IMR-90 (cell line): ENCODE measurements around the gene MUCL3. TPM values are rescaled to one million over a fixed set of nuclear protein-coding genes. Genes with fewer than 3 reads are reported as not detected.

Experiments used
- ATAC-seq: fragments of 200-7000 bp; cut with Tn5 transposase; 2 replicates; pipeline ENCODE4 v1.9.1; 2020; ENCODE audit warnings: low read depth, mild to moderate bottlenecking, moderate library complexity
- BruUV-seq: library from RNA; stranded (reverse); fragments of 400-500 nt; replicated peaks from 2 replicates; lab custom pipeline; 2021; lab: Mats Ljungman, UMichigan
- CTCF ChIA-PET: fragments of 300-600 bp; formaldehyde crosslinking; extraction: SDS; loops from one replicate; lab custom pipeline; 2021; ENCODE audit warnings: antibody characterized with exemption; lab: Yijun Ruan, JAX
- POLR2A ChIA-PET: fragments of 300-600 bp; sonication (Branson Sonifier 250); formaldehyde crosslinking; loops from one replicate; lab custom pipeline; 2022; ENCODE audit warnings: antibody characterized with exemption; ENCODE audit not compliant: unreplicated experiment; lab: Charles Lee
- DNase-seq: peaks from one replicate; pipeline ENCODE4 v3.0.0; 2013
- H2AFZ ChIP-seq: replicated peaks from 2 replicates; pipeline ENCODE3; 2013; ENCODE audit warnings: low read length, mild to moderate bottlenecking; ENCODE audit not compliant: poor library complexity
- H2AK5ac ChIP-seq: 2 replicates; pipeline ENCODE4 v1.6.1; 2013; ENCODE audit warnings: low read depth, low read length, inconsistent platforms
- H2AK9ac ChIP-seq: replicated peaks from 2 replicates; pipeline ENCODE3; 2013; ENCODE audit warnings: mild to moderate bottlenecking, low read depth, low read length, moderate library complexity; ENCODE audit not compliant: poor library complexity
- H2BK120ac ChIP-seq: 2 replicates; pipeline ENCODE4 v1.6.1; 2013; ENCODE audit warnings: low read depth, low read length, inconsistent platforms
- H2BK15ac ChIP-seq: 3 replicates; pipeline ENCODE4 v1.6.1; 2013; ENCODE audit warnings: low read depth, low read length, inconsistent platforms
- H2BK20ac ChIP-seq: 2 replicates; pipeline ENCODE4 v1.6.1; 2013; ENCODE audit warnings: low read depth, mild to moderate bottlenecking, inconsistent platforms, low read length, moderate library complexity
- H2BK5ac ChIP-seq: 2 replicates; pipeline ENCODE4 v1.6.1; 2013; ENCODE audit warnings: mild to moderate bottlenecking, low read depth, low read length, inconsistent platforms; ENCODE audit not compliant: poor library complexity, severe bottlenecking
- H3K14ac ChIP-seq: replicated peaks from 2 replicates; pipeline ENCODE4 v1.6.1; 2013; ENCODE audit warnings: low read depth, low read length, inconsistent platforms
- H3K18ac ChIP-seq: 2 replicates; pipeline ENCODE4 v1.6.1; 2013; ENCODE audit warnings: low read depth, low read length, control low read depth
- H3K23ac ChIP-seq: 2 replicates; pipeline ENCODE4 v1.6.1; 2013; ENCODE audit warnings: low read depth, low read length, inconsistent platforms
- H3K27ac ChIP-seq: 2 replicates; pipeline ENCODE4 v1.5.1; 2013; ENCODE audit warnings: mild to moderate bottlenecking, control low read depth, low read length; ENCODE audit not compliant: insufficient read depth
- H3K27me3 ChIP-seq: 2 replicates; pipeline ENCODE4 v1.6.1; 2013; ENCODE audit warnings: low read length; ENCODE audit not compliant: control insufficient read depth, insufficient read depth
- H3K36me3 ChIP-seq: 2 replicates; pipeline ENCODE4 v1.6.1; 2013; ENCODE audit warnings: low read length, mixed read lengths; ENCODE audit not compliant: control insufficient read depth, insufficient read depth
- H3K4ac ChIP-seq: 2 replicates; pipeline ENCODE4 v1.6.1; 2013; ENCODE audit warnings: low read depth, low read length, inconsistent platforms
- H3K4me1 ChIP-seq: 2 replicates; pipeline ENCODE4 v1.6.1; 2013; ENCODE audit warnings: low read length, mixed read lengths; ENCODE audit not compliant: control insufficient read depth, insufficient read depth
- H3K4me2 ChIP-seq: 2 replicates; pipeline ENCODE4 v1.6.1; 2013; ENCODE audit warnings: low read depth, mild to moderate bottlenecking, control low read depth, low read length, moderate library complexity
- H3K4me3 ChIP-seq: 2 replicates; pipeline ENCODE4 v1.5.1; 2013; ENCODE audit warnings: low read depth, mild to moderate bottlenecking, control low read depth, low read length, moderate library complexity; ENCODE audit not compliant: insufficient read depth
- H3K56ac ChIP-seq: 2 replicates; pipeline ENCODE4 v1.6.1; 2013; ENCODE audit warnings: low read length, inconsistent platforms; ENCODE audit not compliant: insufficient read depth; ENCODE audit errors: extremely low read depth
- H3K79me1 ChIP-seq, 2 experiments: 2 replicates each; pipeline ENCODE4 v1.6.1; 2013; ENCODE audit warnings: low read length in 2 of 2, inconsistent platforms in 1 of 2, low read depth in 1 of 2
- H3K9ac ChIP-seq: 2 replicates; pipeline ENCODE4 v1.6.1; 2013; ENCODE audit warnings: low read depth, low read length, control low read depth
- H3K9me1 ChIP-seq: 2 replicates; pipeline ENCODE4 v1.6.1; 2013; ENCODE audit warnings: low read length, inconsistent platforms; ENCODE audit not compliant: insufficient read depth
- H3K9me3 ChIP-seq: 2 replicates; pipeline ENCODE4 v1.6.1; 2013; ENCODE audit warnings: low read length; ENCODE audit not compliant: control insufficient read depth, insufficient read depth
- H4K20me1 ChIP-seq: 2 replicates; pipeline ENCODE4 v1.6.1; 2013; ENCODE audit warnings: low read length, inconsistent platforms; ENCODE audit not compliant: insufficient read depth
- H4K5ac ChIP-seq: 2 replicates; pipeline ENCODE4 v1.6.1; 2013; ENCODE audit warnings: mild to moderate bottlenecking, low read depth, low read length, control low read depth
- H4K8ac ChIP-seq, 2 experiments: 2 replicates each; pipeline ENCODE4 v1.6.1; 2013; ENCODE audit warnings: low read depth in 2 of 2, low read length in 2 of 2, control low read depth in 1 of 2, inconsistent platforms in 1 of 2
- H4K91ac ChIP-seq: 2 replicates; pipeline ENCODE4 v1.6.1; 2013; ENCODE audit warnings: low read depth, low read length, inconsistent platforms; ENCODE audit not compliant: insufficient read depth
- BHLHE40 ChIP-seq: fragments of 150-350 bp; IDR thresholded peaks from 2 replicates; pipeline ENCODE4 v1.6.1; 2016; ENCODE audit warnings: mild to moderate bottlenecking, low read depth, low read length
- CEBPB ChIP-seq: IDR thresholded peaks from 2 replicates; pipeline ENCODE4 v1.6.1; 2012; ENCODE audit warnings: low read depth, low read length, improper control_type of control experiment
- CHD1 ChIP-seq: IDR thresholded peaks from 2 replicates; pipeline ENCODE4 v1.6.1; 2012; ENCODE audit warnings: low read depth, low read length, improper control_type of control experiment
- FOS ChIP-seq: fragments of 150-350 bp; IDR thresholded peaks from 2 replicates; pipeline ENCODE4 v1.6.1; 2016; ENCODE audit warnings: low read depth, low read length
- MAFK ChIP-seq: IDR thresholded peaks from 2 replicates; pipeline ENCODE4 v1.6.1; 2012; ENCODE audit warnings: low read depth, low read length, improper control_type of control experiment
- MAZ ChIP-seq: IDR thresholded peaks from 2 replicates; pipeline ENCODE4 v1.6.1; 2012; ENCODE audit warnings: low read depth, mild to moderate bottlenecking, low read length, improper control_type of control experiment, moderate library complexity, borderline replicate concordance
- MXI1 ChIP-seq: IDR thresholded peaks from 2 replicates; pipeline ENCODE4 v1.6.1; 2012; ENCODE audit warnings: low read depth, mild to moderate bottlenecking, low read length, moderate library complexity, borderline replicate concordance
- NFE2L2 ChIP-seq: fragments of 150-350 bp; IDR thresholded peaks from 2 replicates; pipeline ENCODE4 v1.6.1; 2016; ENCODE audit warnings: low read depth, mild to moderate bottlenecking, low read length
- POLR2A ChIP-seq: IDR thresholded peaks from 2 replicates; pipeline ENCODE4 v1.6.1; 2012; ENCODE audit warnings: mild to moderate bottlenecking, low read depth, low read length
- RAD21 ChIP-seq: IDR thresholded peaks from 2 replicates; pipeline ENCODE4 v1.6.1; 2012; ENCODE audit warnings: low read length, improper control_type of control experiment
- RCOR1 ChIP-seq: IDR thresholded peaks from 2 replicates; pipeline ENCODE4 v1.6.1; 2012; ENCODE audit warnings: mild to moderate bottlenecking, low read length, improper control_type of control experiment; ENCODE audit not compliant: insufficient replicate concordance
- RFX5 ChIP-seq: IDR thresholded peaks from 2 replicates; pipeline ENCODE4 v1.8.0; 2012; ENCODE audit warnings: low read depth, mild to moderate bottlenecking, low read length, moderate library complexity
- WGBS, 2 experiments: methylation state at CpG; one replicate each; pipeline versions ENCODE4 v1.1.5 to v1.1.7; 2013; ENCODE audit warnings: missing lambda C conversion rate in 2 of 2; ENCODE audit not compliant: insufficient read length in 1 of 2; ENCODE audit errors: extremely low coverage in 2 of 2; 5-methylcytosine and 5-hydroxymethylcytosine counted together
- dilution Hi-C: fragments of 300-500 bp; cut with HindIII; formaldehyde crosslinking; loops from one replicate; pipeline ENCODE4 v1.14.3; 2018; ENCODE audit warnings: low sequenced_read_pairs; ENCODE audit not compliant: unreplicated experiment
- in situ Hi-C: fragments of 300-500 bp; cut with MboI; formaldehyde crosslinking; loops from 3 replicates; pipeline ENCODE4 v1.14.3; 2019; ENCODE audit warnings: low sequenced_read_pairs, inconsistent platforms, mixed read lengths
- intact Hi-C: fragments of 100-400 bp; cut with micrococcal nuclease; formaldehyde crosslinking; loops from 2 replicates; pipeline ENCODE4 v1.10.0; 2022
- polyA plus RNA-seq, 3 experiments: library from polyadenylated mRNA; depleted of rRNA; stranded (reverse); fragments of >200 nt; gene quantifications; 2 replicates each; pipeline ENCODE4 v1.2.3, GENCODE V29; 2012; ENCODE audit warnings: low replicate concordance in 1 of 3
- total RNA-seq: library from RNA; depleted of rRNA; stranded (reverse); fragments of >200 nt; gene quantifications from 2 replicates; pipeline ENCODE4 v1.2.3, GENCODE V29; 2012
- TF ChIP-seq, protein P1 (sequence below): fragments of 150-350 bp; IDR thresholded peaks from 2 replicates; pipeline ENCODE4 v1.6.1; 2017; ENCODE audit warnings: mild to moderate bottlenecking, antibody characterized with exemption, low read length, low read depth
- TF ChIP-seq, protein P2 (sequence below): fragments of 150-350 bp; IDR thresholded peaks from 2 replicates; pipeline ENCODE4 v1.6.1; 2016; ENCODE audit warnings: low read depth, mild to moderate bottlenecking, low read length, moderate library complexity, borderline replicate concordance
- TF ChIP-seq, protein P3 (sequence below): conservative IDR thresholded peaks from 2 replicates; pipeline ENCODE4 v1.5.1; 2012; ENCODE audit warnings: mild to moderate bottlenecking, low read depth, low read length, improper control_type of control experiment

The MUCL3 gene
- total and polyA plus RNA-seq, 2 of the 4 experiments (the other 2 are of a cell fraction) = not detected

DNA sequence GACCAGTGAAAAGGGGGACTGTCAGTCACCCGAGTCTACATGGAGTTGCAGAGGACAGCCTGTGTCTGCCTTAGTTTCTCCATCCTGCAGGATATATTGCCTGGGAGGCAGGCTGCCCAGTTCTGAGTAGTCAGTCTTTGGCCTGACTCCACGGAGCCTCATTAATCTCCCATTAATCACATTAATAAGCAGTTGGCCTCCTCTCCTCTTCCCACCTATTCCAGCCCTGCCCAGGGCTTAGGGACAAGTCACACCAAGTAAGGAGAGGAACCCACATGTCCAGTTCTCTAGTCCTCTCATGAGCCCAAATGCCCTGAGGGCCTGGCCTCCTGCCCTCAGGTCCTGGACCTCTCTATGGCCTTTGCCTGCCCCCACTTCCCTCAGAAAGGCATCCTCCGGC, 1.3 kb upstream of the MUCL3 start:
- H3K27me3 ChIP-seq = peaks cover 51% of the 10 kb centered on the region
- no peak for DNase-seq
- H3K27ac ChIP-seq = no peak overlapping the region
- ATAC-seq = no peak
- no peaks in the 10 kb centered on the region for H3K79me1 ChIP-seq
- H2AK9ac ChIP-seq = no peak overlapping the region
- H3K56ac ChIP-seq = no peak overlapping the region
- no peak overlapping the region for H2BK120ac ChIP-seq
- in situ Hi-C loops = no loop called here
- TF ChIP-seq CEBPB (no peak), NFE2L2 (no peak), CHD1 (no peak), MAZ (no peak), FOS (no peak), RAD21 (no peak), POLR2A (no peak), RCOR1 (no peak), MXI1 (no peak), RFX5 (no peak), BHLHE40 (no peak), MAFK (no peak)
- TF ChIP-seq, protein P1, sequence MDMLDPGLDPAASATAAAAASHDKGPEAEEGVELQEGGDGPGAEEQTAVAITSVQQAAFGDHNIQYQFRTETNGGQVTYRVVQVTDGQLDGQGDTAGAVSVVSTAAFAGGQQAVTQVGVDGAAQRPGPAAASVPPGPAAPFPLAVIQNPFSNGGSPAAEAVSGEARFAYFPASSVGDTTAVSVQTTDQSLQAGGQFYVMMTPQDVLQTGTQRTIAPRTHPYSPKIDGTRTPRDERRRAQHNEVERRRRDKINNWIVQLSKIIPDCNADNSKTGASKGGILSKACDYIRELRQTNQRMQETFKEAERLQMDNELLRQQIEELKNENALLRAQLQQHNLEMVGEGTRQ = no peak
- TF ChIP-seq, protein P2, sequence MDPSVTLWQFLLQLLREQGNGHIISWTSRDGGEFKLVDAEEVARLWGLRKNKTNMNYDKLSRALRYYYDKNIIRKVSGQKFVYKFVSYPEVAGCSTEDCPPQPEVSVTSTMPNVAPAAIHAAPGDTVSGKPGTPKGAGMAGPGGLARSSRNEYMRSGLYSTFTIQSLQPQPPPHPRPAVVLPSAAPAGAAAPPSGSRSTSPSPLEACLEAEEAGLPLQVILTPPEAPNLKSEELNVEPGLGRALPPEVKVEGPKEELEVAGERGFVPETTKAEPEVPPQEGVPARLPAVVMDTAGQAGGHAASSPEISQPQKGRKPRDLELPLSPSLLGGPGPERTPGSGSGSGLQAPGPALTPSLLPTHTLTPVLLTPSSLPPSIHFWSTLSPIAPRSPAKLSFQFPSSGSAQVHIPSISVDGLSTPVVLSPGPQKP = no peak
- TF ChIP-seq, protein P3, sequence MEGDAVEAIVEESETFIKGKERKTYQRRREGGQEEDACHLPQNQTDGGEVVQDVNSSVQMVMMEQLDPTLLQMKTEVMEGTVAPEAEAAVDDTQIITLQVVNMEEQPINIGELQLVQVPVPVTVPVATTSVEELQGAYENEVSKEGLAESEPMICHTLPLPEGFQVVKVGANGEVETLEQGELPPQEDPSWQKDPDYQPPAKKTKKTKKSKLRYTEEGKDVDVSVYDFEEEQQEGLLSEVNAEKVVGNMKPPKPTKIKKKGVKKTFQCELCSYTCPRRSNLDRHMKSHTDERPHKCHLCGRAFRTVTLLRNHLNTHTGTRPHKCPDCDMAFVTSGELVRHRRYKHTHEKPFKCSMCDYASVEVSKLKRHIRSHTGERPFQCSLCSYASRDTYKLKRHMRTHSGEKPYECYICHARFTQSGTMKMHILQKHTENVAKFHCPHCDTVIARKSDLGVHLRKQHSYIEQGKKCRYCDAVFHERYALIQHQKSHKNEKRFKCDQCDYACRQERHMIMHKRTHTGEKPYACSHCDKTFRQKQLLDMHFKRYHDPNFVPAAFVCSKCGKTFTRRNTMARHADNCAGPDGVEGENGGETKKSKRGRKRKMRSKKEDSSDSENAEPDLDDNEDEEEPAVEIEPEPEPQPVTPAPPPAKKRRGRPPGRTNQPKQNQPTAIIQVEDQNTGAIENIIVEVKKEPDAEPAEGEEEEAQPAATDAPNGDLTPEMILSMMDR = no peak
- H2BK20ac ChIP-seq = no peak overlapping the region
- no peak overlapping the region for H3K23ac ChIP-seq
- no peak overlapping the region for H4K91ac ChIP-seq
- no peak overlapping the region for H2BK15ac ChIP-seq
- H3K4me3 ChIP-seq = no peak overlapping the region
- H2AK5ac ChIP-seq = no peak overlapping the region
- no TSS peak for BruUV-seq
- no peak overlapping the region for H3K4ac ChIP-seq
- intact Hi-C loops = no loop called here
- no peak overlapping the region for H3K4me2 ChIP-seq
- H3K9ac ChIP-seq = no peak overlapping the region
- no peak overlapping the region for H3K14ac ChIP-seq
- no peaks in the 10 kb centered on the region for H3K9me3 ChIP-seq
- H2BK5ac ChIP-seq = no peak overlapping the region
- peaks cover 10% of the 10 kb centered on the region for H3K9me1 ChIP-seq
- WGBS, 2 experiments = 14% methylated on average over 1 of the region's 3 CpGs; no CpG with 5 or more reads in 1 of the 2 experiments
- no peak overlapping the region for H2AFZ ChIP-seq
- no peak overlapping the region for H4K8ac ChIP-seq
- H3K18ac ChIP-seq = no peak overlapping the region
- dilution Hi-C loops = no loop called here
- CTCF ChIA-PET = interaction anchor here (1.1 kb wide), 1 partner anchor 140 kb away, joined by 3 read pairs; no protein-coding TSS in a partner anchor
- H3K36me3 ChIP-seq = no peaks in the 10 kb centered on the region
- POLR2A ChIA-PET = no interaction called here
- peaks cover 1% of the 10 kb centered on the region; the same call in 1 of the 2 replicates for H3K4me1 ChIP-seq
- no peak overlapping the region for H4K5ac ChIP-seq
- H4K20me1 ChIP-seq = no peaks in the 10 kb centered on the region
